Progenitor cell of endocrine pancreas (in vitro differentiated cells): ENCODE results near the gene SYCP2. TPM values are rescaled to one million over a fixed set of nuclear protein-coding genes. Genes with fewer than 3 reads are reported as not detected.

ENCODE experiments used
- DNase-seq: peaks from one replicate; pipeline ENCODE4 v3.0.0; 2021; ENCODE audit warnings: low spot score; ENCODE audit not compliant: unreplicated experiment
- H3K27ac Mint-ChIP-seq: 2 replicates; pipeline ENCODE4 v1.8.0; 2021; ENCODE audit warnings: mild to moderate bottlenecking, moderate library complexity, mixed read lengths
- H3K27me3 Mint-ChIP-seq: 2 replicates; pipeline ENCODE4 v1.8.0; 2021; ENCODE audit warnings: mixed read lengths
- H3K36me3 Mint-ChIP-seq: 2 replicates; pipeline ENCODE4 v1.8.0; 2022; ENCODE audit warnings: mixed read lengths; ENCODE audit not compliant: insufficient read depth
- H3K4me1 Mint-ChIP-seq: 2 replicates; pipeline ENCODE4 v1.8.0; 2021; ENCODE audit warnings: low read depth, mixed read lengths
- H3K4me3 Mint-ChIP-seq: 2 replicates; pipeline ENCODE4 v1.8.0; 2021; ENCODE audit warnings: low read depth, mild to moderate bottlenecking, moderate library complexity, mixed read lengths
- H3K9me3 Mint-ChIP-seq: 2 replicates; pipeline ENCODE4 v1.8.0; 2021; ENCODE audit warnings: low read depth, mixed read lengths
- CTCF ChIP-seq: fragments of 200-600 bp; sonication (generic); IDR thresholded peaks from one replicate; pipeline ENCODE4 v1.5.0; 2021; ENCODE audit warnings: antibody characterized with exemption, mild to moderate bottlenecking; ENCODE audit not compliant: unreplicated experiment
- total RNA-seq: library from RNA; stranded (reverse); gene quantifications from 2 replicates; pipeline ENCODE4 v1.2.1, GENCODE V29; 2021

SYCP2 gene
- total RNA-seq, 1 donor from 2014 or later, result 2.2 TPM

GRCh38 chr20:59888050-59888449 lies 45.4 kb downstream of the SYCP2 start:
- H3K4me3 Mint-ChIP-seq, result no peak overlapping the region
- peaks cover 13% of the 10 kb centered on the region for H3K4me1 Mint-ChIP-seq
- H3K27ac Mint-ChIP-seq, result no peak overlapping the region
- no peaks in the 10 kb centered on the region for H3K36me3 Mint-ChIP-seq
- TF ChIP-seq CTCF, result no peak
- H3K27me3 Mint-ChIP-seq, result no peaks in the 10 kb centered on the region
- no peaks in the 10 kb centered on the region for H3K9me3 Mint-ChIP-seq
- no peak for DNase-seq

- no peaks in the 10 kb centered on the region for H3K36me3 Mint-ChIP-seq
Observed at GRCh38 chr20:59884494-59884893, 48.9 kb downstream of the SYCP2 start.

GRCh38 chr20:59880198-59880597 lies 53.2 kb downstream of the SYCP2 start:
- no peak for DNase-seq
- H3K4me1 Mint-ChIP-seq, result peaks cover 4% of the 10 kb centered on the region
- TF ChIP-seq CTCF, result no peak
- peaks cover 4% of the 10 kb centered on the region for H3K9me3 Mint-ChIP-seq
- H3K36me3 Mint-ChIP-seq, result no peaks in the 10 kb centered on the region
- no peak overlapping the region for H3K27ac Mint-ChIP-seq
- H3K4me3 Mint-ChIP-seq, result no peak overlapping the region
- no peaks in the 10 kb centered on the region for H3K27me3 Mint-ChIP-seq

More at GRCh38 chr20:59884494-59884893, 48.9 kb downstream of the SYCP2 start:
- H3K27ac Mint-ChIP-seq, result no peak overlapping the region
- TF ChIP-seq CTCF, result no peak
- no peak overlapping the region for H3K4me3 Mint-ChIP-seq
- DNase-seq, result no peak
- H3K27me3 Mint-ChIP-seq, result no peaks in the 10 kb centered on the region
- H3K9me3 Mint-ChIP-seq, result no peaks in the 10 kb centered on the region
- peaks cover 13% of the 10 kb centered on the region for H3K4me1 Mint-ChIP-seq

GRCh38 chr20:59873409-59873808 lies 60.0 kb downstream of the SYCP2 start:
- H3K4me3 Mint-ChIP-seq, result no peak overlapping the region
- H3K4me1 Mint-ChIP-seq, result no peaks in the 10 kb centered on the region
- TF ChIP-seq CTCF, result no peak
- H3K9me3 Mint-ChIP-seq, result no peaks in the 10 kb centered on the region
- H3K27me3 Mint-ChIP-seq, result peaks cover 5% of the 10 kb centered on the region
- no peak for DNase-seq
- H3K36me3 Mint-ChIP-seq, result no peaks in the 10 kb centered on the region
- no peak overlapping the region for H3K27ac Mint-ChIP-seq

- Mint-ChIP-seq H3K27me3 (peaks cover 5% of the 10 kb centered on the region), H3K4me3 (no peak overlapping the region), H3K4me1 (no peaks in the 10 kb centered on the region), H3K36me3 (no peaks in the 10 kb centered on the region), H3K27ac (no peak overlapping the region), H3K9me3 (no peaks in the 10 kb centered on the region)
- no peak for DNase-seq
- no peak for TF ChIP-seq CTCF
Observed at GRCh38 chr20:59871096-59871495, 62.3 kb downstream of the SYCP2 start.
